Putamen (tissue), 1 donor: ENCODE measurements around the gene SPTB.

Source experiments
- DNase-seq: peaks from one replicate; pipeline ENCODE4 v3.0.0-alpha.2; 2016; ENCODE audit warnings: low spot score

Gene SPTB

DNA sequence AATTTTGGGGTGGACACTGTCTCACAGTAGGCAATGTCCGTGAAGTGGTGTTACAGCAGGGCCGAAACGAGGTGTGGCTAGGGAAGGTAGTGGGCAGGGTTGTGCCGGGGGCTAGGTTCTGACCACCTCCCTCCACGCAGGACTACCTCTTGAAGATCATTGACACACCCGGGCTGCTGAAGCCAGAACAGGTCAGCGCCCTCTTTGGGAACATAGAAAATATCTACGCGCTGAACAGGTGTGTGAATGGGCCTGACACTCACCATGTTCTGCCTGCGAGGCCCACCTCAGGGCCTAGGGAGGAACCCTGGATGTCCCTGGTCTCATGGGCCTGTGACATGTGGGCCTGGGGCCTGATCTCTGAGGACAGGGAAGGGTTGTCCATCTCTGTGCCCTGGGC lies 150.9 kb downstream of the SPTB start:
- DNase-seq: no peak

DNA sequence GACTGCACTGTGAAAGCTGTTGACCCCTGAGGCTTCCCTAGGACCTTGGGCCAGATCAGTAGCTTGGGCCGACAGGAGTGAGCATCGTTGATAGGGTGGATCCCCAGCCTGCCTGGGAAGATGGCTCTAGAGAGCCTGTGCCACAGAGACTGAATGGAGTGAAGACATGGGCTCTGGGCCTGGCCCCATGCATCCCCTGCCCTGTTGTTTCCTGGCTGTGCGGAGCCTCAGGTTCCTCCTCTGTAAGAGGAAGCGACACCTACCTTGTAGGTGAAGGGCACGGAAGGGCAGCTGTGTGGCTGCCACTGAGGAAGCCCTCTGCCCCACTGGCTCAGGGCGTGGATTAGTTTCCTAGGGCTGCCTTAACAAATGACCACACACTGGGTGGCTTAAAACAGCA lies 151.6 kb downstream of the SPTB start:
- DNase-seq: no peak

GRCh38 chr14:64727551-64728071 lies 152.1 kb downstream of the SPTB start:
- no peak for DNase-seq

DNA sequence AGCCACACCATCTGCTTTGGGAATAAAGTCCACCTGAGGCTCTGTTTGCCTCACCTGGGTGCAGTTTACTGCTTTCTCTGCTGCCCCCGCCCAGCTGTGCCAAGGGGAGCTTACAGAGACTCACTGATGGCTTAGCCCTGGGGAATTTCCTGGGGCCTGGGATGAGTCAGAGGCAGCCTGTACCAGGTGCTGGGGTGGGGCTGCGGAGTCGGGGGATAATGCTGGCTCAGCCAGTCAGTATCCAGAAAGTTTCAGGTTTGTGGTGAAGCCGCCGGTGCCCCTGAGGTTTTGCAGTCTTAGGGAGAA lies 153.2 kb downstream of the SPTB start:
- DNase-seq: no peak

GRCh38 chr14:64725879-64726584 lies 153.7 kb downstream of the SPTB start:
- no peak for DNase-seq

- no peak for DNase-seq
These were observed 154.4 kb downstream of the SPTB start for GRCh38 chr14:64725261-64725815.

DNA sequence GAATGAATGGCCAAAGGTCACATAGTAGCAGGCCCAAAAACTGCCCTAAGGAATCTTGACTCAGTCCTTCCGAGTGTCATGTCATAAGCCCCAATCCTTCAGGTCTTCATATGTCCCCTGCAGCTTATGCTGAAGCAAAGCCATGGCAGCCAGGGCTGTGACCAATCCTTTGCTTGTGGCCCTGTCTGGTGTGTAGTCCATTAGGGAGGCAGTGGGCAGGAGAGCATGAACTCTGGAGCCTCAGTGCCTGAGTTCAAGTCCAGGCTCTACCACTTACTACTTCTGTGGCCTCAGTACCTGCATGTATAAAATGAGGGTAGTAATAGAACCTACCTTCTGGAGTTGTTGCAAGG lies 155.2 kb downstream of the SPTB start:
- no peak for DNase-seq

GRCh38 chr14:64723691-64724577 lies 155.8 kb downstream of the SPTB start:
- peak; percentile 63 for DNase-seq

DNA sequence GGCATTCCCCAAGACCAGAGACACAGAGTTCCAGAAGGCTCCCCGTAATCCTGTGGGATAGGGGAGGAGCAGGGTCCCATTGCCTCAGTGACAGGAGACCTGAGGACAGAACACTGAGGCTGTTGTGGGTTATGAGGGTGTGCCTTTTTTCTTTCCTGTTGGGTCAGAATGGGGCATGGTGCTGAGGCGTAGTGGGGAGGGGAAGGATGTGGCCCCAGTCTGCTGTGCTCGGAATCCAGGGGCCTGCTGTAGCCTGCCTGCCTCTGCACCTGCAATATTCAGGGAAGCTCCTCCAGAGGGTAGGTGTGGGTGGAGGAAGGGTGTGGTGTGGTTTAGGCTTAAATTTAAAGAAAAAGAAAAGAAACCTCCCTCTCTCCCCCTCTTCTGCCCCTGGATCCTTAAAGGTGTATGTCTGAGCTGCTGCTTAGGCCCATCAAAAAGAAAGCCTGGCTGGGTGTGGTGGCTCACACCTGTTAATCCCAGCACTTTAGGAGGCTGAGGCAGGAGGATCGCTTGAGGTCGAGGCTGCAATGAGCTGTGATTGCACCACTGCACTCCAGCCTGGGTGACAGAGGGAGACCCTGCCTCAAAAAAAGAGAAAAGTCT lies 156.8 kb downstream of the SPTB start:
- DNase-seq: no peak

- no peak for DNase-seq
These were observed 157.8 kb downstream of the SPTB start for GRCh38 chr14:64721899-64722298.

DNA sequence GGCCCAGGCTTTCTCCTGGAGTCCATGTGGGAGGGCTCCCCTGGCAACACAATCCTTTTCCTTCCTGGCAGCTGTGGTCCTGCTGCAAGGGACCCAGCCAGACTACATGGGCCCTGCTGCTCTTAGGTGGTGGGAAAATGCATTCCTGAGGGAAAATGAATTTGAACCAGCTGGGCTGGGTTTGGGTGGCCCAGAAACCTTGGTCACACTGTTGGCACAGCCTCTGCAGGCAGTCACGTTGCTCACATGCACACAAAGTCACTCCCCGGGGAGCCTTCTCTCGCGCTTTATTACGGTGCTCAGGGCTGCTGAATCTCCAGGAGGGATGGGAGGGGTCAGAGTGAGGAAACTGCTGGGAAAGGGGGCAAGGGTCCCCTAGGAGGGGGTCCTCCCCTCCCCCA lies 158.3 kb downstream of the SPTB start:
- DNase-seq: no peak

GRCh38 chr14:64720131-64720576 lies 159.6 kb downstream of the SPTB start:
- no peak for DNase-seq

GRCh38 chr14:64719601-64720000 lies 160.1 kb downstream of the SPTB start:
- DNase-seq: no peak

GRCh38 chr14:64718762-64719161 lies 160.9 kb downstream of the SPTB start:
- no peak for DNase-seq

GRCh38 chr14:64717870-64718269 lies 161.8 kb downstream of the SPTB start:
- DNase-seq: no peak

GRCh38 chr14:64715628-64716412 lies 163.9 kb downstream of the SPTB start:
- DNase-seq: peak; percentile 79

DNA sequence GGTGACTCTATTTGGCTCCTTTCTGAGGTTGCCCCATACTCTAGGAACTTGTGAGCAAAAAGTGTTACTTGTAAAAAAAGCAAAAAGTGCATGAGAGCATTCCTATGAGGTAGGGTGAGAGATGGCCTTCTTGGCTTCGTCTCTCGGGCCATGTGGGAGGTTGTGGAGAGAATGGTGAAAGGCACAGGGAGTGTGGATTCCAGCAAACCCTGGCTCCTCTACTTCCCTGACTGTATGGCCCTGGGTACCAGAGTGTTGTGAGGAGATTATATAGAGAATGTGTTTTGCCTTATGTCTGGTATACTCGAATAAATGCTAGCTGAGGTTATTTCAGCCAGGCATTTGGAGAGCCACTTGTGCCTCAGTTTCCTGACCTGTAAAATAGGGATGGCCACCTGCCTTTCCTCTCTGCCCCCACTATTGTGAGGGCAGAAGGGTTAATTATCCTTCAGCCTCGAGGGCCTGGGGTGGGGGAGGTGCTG lies 164.5 kb downstream of the SPTB start:
- no peak for DNase-seq

- no peak for DNase-seq
These were observed 165.2 kb downstream of the SPTB start for GRCh38 chr14:64714432-64715025.

- DNase-seq: no peak
These were observed 166.0 kb downstream of the SPTB start for GRCh38 chr14:64713677-64714076.

GRCh38 chr14:64711039-64711438 lies 168.7 kb downstream of the SPTB start:
- DNase-seq: no peak

DNA sequence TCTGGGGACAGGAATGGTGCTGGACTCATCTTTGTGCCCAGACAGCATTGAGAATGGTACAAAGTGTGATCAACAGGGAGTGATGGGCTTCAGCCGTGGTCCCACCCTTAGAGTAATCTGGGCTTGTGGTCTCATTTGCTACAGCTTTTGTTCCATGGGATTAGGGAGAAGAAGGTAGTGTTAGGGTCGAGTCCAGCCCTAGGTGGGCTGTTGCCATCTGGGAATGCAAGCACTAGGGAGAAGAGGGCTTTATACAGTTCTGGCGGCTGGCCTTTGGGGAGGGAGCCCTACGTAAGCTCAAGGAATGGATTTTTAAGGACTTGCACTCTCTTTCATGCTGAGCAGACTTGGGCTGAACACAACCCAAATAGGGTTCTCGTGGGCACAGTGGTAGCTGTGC lies 170.6 kb downstream of the SPTB start:
- DNase-seq: no peak
